ENCODE data around the gene UBE2U.

Gene UBE2U

DNA sequence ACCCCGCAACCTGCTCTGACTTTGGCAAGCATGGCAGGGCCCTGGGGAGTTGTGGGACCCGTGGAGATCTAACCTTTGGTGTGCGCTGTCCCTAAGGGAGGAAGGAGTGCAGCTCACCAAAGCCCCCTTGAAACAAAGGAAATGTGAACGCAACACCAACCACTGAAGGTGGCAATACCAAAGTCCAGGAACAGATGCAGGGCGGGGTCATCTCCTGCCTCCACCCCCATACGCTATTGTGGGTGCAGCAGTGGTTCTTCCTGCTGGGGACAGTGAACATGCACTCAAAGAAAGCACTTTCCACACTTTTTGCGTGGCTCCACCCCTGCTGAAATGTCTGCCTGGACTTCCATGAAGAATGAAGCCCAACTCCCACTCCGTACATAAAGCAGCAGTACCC is 93.0 kb downstream of the UBE2U start:
- DNase-seq = no peak

DNA sequence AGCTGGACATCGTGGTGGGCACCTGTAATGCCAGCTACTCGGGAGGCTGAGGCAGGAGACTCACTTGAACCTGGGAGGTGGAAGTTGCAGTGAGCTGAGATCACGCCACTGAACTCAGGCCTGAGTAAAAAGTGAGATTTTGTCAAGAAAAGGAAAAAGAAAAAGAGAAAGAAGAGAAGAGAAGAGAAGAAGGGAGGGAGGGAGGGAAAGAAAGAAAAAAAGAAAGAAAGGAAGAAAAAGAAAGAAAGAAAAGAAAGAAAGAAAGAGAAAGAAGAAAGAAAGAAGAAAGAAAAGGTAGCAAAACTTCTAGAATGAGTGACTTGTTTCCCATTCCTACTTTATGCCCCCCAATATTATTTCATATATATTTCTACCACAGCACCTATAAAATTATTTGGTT is 98.8 kb downstream of the UBE2U start:
- no peak for DNase-seq

GRCh38 chr1:64302971-64303370 is 99.5 kb downstream of the UBE2U start:
- no peak for DNase-seq

DNA sequence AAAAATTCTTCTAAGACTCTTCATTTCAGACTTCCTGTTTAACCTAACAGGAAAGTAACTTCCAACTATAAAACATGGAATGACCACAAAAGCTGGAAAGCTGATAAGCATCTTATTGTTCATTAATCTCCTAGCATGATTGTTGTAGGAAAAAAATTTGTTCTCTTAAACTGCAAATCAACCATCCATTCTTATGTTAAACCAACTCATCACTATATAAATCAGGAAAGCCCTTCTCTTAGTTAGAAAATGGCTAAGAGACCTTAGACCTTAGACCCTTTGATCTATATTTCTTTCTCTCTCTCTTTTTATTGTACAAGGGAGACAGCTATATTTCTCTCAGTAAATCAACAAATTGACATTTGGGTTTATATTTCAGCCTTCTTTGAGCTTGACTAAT is 101.4 kb downstream of the UBE2U start:
- DNase-seq = no peak

DNA sequence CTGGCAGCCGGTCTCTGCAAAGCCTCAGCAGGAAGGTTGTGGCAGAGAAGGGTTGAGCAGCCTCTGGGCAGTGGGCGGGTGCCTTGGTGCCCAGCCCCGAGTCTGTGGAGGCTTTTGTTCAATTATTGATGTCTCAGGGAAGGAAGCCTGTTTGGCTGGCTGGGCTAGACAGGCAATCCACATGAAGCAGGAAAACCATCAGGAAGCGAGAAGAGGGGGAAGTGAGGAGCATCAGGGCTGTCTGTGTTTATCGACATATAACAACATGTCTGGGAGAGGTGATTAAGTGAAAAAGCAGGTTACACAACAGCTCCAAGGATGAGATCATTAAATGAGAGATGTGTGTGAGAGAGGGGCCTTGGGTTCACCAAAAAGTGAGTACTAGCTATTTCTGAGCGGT is 105.4 kb downstream of the UBE2U start:
- no peak for DNase-seq

DNA sequence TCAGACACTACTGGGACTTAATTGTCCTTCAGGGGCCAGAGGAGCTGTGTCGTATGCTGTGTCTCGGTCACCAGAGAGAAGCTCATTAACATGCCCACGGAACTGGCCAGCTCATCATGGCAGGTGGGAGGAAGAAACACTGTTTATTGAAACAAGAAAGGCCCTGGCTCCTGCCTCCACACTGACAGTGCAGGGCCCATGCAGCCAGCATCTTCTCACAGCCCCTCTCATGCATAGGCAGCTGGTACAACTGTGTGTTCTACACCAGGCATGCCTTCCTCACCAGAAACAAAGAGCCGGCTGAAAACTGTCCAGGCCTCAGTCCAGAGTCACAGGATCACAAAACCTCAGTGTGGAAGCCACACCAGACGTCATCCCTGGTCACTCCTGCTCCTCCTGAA is 106.0 kb downstream of the UBE2U start:
- no peak for DNase-seq

- no peak for DNase-seq
Measured at GRCh38 chr1:64310760-64311159, 107.3 kb downstream of the UBE2U start.

DNA sequence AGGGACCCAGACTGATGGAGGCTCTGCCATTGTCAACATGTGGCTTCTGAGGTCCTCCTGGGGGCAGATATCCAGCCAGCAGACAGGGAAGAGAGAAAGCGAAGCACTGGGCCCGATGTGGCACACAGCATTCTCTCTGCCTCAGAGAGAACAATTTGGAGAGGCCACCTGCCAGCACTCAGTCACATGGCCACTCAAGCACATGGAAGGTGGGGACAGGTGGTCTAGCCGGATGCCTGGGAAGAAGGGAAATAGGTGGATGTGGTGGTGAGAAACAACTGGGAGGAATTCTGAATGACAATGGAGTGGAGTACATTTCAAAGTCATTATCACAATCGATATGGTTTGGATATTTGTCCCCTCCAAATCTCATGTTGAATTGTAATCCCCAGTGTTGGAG is 109.0 kb downstream of the UBE2U start:
- DNase-seq = no peak

GRCh38 chr1:64315402-64315801 is 112.0 kb downstream of the UBE2U start:
- DNase-seq = no peak
